WERI-Rb-1 (cell line): ENCODE results near the gene STRAP.

Experiments used
- DNase-seq: peaks from one replicate; pipeline ENCODE4 v3.0.0-alpha.2; 2020
- H3K27ac ChIP-seq: fragments of 250-450 bp; sonication (Bioruptor Pico); 2 replicates; pipeline ENCODE4 v1.5.1; 2020; ENCODE audit warnings: mild to moderate bottlenecking, moderate library complexity
- H3K27me3 ChIP-seq: fragments of 250-450 bp; sonication (Bioruptor Pico); 2 replicates; pipeline ENCODE4 v1.5.1; 2021; ENCODE audit warnings: mild to moderate bottlenecking, low read depth, moderate library complexity; ENCODE audit not compliant: insufficient read depth, severe bottlenecking
- H3K36me3 ChIP-seq: fragments of 250-450 bp; sonication (Bioruptor Pico); 2 replicates; pipeline ENCODE4 v1.5.1; 2020; ENCODE audit warnings: mild to moderate bottlenecking, moderate library complexity
- H3K4me3 ChIP-seq: 2 replicates; pipeline ENCODE4 v1.5.1; 2011; ENCODE audit warnings: low read depth, mild to moderate bottlenecking, control low read depth, low read length
- H3K9me3 ChIP-seq: fragments of 250-450 bp; sonication (Bioruptor Pico); 2 replicates; pipeline ENCODE4 v1.5.1; 2021; ENCODE audit warnings: mild to moderate bottlenecking, moderate library complexity; ENCODE audit not compliant: severe bottlenecking
- TF ChIP-seq, protein P1 (sequence below): IDR thresholded peaks from 2 replicates; pipeline ENCODE4 v1.5.1; 2011; ENCODE audit warnings: low read depth, mild to moderate bottlenecking, control low read depth, inconsistent platforms, low read length

The STRAP gene, protein sequence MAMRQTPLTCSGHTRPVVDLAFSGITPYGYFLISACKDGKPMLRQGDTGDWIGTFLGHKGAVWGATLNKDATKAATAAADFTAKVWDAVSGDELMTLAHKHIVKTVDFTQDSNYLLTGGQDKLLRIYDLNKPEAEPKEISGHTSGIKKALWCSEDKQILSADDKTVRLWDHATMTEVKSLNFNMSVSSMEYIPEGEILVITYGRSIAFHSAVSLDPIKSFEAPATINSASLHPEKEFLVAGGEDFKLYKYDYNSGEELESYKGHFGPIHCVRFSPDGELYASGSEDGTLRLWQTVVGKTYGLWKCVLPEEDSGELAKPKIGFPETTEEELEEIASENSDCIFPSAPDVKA

DNA sequence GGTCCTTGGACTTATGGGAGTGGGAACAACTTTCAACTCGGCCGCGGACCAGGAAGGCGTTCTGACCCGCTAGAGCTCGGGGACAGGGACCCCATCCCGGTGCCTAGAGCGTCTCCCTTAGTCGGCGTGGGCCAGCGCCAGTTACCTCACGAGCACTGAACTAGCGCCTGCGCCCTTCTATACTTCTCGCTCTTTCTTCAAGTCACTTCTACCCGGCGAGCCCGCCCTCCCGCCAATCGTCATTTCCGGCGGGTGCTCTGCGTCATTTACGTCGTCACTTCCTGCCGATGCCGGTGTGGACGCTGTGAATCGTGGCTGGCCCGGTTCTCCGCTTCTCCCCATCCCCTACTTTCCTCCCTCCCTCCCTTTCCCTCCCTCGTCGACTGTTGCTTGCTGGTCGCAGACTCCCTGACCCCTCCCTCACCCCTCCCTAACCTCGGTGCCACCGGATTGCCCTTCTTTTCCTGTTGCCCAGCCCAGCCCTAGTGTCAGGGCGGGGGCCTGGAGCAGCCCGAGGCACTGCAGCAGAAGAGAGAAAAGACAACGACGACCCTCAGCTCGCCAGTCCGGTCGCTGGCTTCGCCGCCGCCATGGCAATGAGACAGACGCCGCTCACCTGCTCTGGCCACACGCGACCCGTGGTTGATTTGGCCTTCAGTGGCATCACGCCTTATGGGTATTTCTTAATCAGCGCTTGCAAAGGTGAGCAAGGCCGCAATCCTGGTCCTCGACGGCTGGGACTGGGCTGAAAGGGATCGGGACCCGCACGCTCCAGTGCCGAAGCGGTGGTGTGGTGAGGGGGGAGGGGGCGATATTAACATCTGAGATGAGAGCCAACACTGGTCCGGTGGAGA is at the start of gene STRAP:
Gene STRAP (plus strand): TSS at position 270 of the 854 bp plus-strand sequence. CDS start 321 bp downstream, at position 591.
- TF ChIP-seq, protein P1, sequence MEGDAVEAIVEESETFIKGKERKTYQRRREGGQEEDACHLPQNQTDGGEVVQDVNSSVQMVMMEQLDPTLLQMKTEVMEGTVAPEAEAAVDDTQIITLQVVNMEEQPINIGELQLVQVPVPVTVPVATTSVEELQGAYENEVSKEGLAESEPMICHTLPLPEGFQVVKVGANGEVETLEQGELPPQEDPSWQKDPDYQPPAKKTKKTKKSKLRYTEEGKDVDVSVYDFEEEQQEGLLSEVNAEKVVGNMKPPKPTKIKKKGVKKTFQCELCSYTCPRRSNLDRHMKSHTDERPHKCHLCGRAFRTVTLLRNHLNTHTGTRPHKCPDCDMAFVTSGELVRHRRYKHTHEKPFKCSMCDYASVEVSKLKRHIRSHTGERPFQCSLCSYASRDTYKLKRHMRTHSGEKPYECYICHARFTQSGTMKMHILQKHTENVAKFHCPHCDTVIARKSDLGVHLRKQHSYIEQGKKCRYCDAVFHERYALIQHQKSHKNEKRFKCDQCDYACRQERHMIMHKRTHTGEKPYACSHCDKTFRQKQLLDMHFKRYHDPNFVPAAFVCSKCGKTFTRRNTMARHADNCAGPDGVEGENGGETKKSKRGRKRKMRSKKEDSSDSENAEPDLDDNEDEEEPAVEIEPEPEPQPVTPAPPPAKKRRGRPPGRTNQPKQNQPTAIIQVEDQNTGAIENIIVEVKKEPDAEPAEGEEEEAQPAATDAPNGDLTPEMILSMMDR: no peak
- peak within 1 kb of the TSS; percentile 92 for H3K4me3 ChIP-seq
- H3K27me3 ChIP-seq: no peaks in the 10 kb centered on the region
- peaks cover 43% of the 10 kb centered on the region for H3K36me3 ChIP-seq
- H3K9me3 ChIP-seq: no peaks in the 10 kb centered on the region
- peak; percentile 97 for DNase-seq
- H3K27ac ChIP-seq: peak within 1 kb of the TSS; percentile 98

DNA sequence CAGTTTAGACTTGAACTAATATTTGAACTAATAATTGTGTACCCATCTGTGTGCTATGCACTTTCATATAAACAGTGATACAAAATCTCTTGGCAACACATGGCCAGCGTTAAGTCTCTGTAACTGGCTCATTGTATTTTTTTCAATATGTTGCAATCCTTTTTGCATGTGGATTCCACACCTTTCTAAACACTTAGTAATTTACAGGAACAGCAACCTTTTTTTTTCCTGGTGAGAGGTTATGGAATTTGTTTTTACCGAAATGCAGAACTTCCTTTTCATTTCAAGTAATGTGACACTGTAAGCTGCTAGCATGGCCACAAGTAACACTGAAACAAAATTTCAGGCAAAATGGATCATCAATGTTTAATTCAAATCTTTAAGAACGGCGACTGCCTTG is 47.6 kb upstream of the STRAP start:
- Histone ChIP-seq H3K9me3 (peaks cover 4% of the 10 kb centered on the region), H3K4me3 (no peak overlapping the region), H3K27ac (no peak overlapping the region), H3K27me3 (no peaks in the 10 kb centered on the region), H3K36me3 (no peaks in the 10 kb centered on the region)
- TF ChIP-seq, protein P1: no peak
- DNase-seq: no peak

DNA sequence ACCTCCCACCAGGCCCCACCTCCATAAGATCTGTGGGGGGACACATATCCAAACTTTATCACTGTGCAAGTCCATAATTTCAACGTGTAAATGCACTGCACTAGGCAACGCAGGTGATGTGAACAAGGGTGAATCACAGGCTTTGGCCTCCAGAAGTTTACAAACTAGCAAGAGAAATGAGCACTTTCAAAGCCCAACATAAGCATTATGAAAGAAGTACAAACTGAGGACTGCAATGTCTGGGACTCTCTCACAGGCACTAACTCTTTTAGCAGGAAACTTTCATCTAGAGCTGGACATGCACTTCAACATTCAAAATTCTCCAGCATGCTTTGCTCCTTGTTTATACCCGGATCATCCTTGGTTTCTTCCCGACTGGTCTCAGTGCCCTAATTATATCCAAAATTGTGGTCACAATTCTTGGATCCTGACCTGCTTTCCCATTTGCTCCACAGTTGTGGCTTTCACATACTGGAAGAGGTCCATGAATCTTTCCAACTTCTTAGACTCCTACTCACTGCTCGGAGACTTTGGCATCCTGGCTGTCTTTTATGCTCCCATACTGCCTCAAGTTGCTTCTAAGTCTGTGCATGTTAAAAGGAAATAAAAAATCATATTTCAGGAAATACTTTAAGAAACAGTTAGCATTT is 44.9 kb upstream of the STRAP start:
- DNase-seq: no peak
- H3K4me3 ChIP-seq: no peak overlapping the region
- TF ChIP-seq, protein P1: no peak
- H3K36me3 ChIP-seq: no peaks in the 10 kb centered on the region
- no peaks in the 10 kb centered on the region for H3K27me3 ChIP-seq
- H3K9me3 ChIP-seq: peaks cover 4% of the 10 kb centered on the region
- H3K27ac ChIP-seq: no peak overlapping the region

DNA sequence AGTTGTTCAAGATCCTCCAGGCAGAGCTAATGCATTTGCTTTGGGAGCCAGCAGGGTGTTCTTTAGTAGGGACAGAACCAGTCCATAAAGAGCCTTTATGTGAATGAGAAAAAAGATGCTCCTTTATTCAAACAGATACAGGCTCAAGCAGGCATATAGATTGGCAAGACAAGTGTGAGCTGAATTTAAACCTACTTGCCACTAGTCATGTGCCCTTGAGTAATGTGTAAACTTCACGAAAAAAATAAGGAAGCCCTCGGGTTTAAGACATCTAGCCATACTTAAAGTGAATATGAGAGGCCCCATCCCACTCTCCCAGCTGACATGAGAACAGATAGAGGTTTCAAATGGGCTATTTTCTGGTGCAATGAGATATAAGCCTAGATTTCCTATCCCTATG is 43.1 kb upstream of the STRAP start:
- TF ChIP-seq, protein P1: no peak
- no peaks in the 10 kb centered on the region for H3K36me3 ChIP-seq
- no peak for DNase-seq
- H3K27me3 ChIP-seq: no peaks in the 10 kb centered on the region
- H3K9me3 ChIP-seq: peaks cover 4% of the 10 kb centered on the region
- H3K27ac ChIP-seq: no peak overlapping the region
- no peak overlapping the region for H3K4me3 ChIP-seq

DNA sequence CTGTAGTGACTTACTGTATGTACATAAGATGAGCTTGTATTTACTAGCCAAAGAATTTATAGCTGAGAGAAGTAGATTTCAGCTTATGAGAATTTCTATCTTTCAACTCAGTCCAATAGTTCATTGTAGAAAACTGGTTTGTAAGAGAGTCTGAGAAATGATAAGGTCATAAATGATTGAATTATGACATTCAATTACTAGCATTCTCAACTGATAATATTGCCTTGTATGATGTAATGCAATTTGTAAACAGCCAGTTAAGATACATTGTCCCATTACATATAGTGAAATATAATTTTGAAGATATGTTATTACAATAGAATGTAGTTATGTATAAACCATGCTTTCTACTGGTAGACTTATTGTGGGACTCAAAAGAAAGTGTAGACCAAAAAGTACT is 42.5 kb upstream of the STRAP start:
- TF ChIP-seq, protein P1: no peak
- no peak for DNase-seq
- Histone ChIP-seq H3K27me3 (no peaks in the 10 kb centered on the region), H3K36me3 (no peaks in the 10 kb centered on the region), H3K9me3 (peaks cover 4% of the 10 kb centered on the region), H3K4me3 (no peak overlapping the region), H3K27ac (no peak overlapping the region)
